HG02852 (cell line): ENCODE measurements around the gene ZCWPW1.
"Not testable (repeated sequence)": the region's sequence is repeated elsewhere in the genome, so short reads cannot be mapped to it uniquely, and the experiment has no call there.

Source experiments
- ATAC-seq: cut with Tn5 transposase; IDR thresholded peaks from one replicate; pipeline ENCODE4 v1.9.1; 2021; ENCODE audit warnings: mild to moderate bottlenecking, moderate library complexity; ENCODE audit not compliant: unreplicated experiment

The ZCWPW1 gene

DNA sequence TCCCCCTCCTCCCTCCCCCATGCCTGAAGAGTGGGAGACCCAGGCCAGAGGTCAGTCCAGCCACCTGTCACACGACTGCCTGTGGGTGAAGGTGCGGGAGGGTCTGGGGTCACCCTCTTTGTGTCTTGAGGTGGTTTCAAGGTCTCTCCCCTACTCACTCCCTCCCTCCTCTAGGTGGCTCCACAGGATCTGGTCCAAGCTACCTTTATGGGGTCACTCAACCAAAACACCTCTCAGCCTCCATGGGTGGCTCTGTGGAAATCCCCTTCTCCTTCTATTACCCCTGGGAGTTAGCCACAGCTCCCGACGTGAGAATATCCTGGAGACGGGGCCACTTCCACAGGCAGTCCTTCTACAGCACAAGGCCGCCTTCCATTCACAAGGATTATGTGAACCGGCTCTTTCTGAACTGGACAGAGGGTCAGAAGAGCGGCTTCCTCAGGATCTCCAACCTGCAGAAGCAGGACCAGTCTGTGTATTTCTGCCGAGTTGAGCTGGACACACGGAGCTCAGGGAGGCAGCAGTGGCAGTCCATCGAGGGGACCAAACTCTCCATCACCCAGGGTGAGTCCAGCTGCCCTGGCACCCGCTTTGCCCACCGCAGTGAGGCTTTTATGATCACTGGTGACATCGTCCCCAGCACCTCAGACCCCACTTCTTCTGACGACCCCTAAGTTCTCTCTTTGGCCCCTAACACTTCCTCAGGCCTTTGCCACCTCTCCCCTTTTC, 54.5 kb downstream of the ZCWPW1 start:
- not testable (repeated sequence) for ATAC-seq

- no peak for ATAC-seq
These were observed 55.2 kb downstream of the ZCWPW1 start, which contains the start of gene PILRA for GRCh38 chr7:100373261-100373831. Gene PILRA (plus strand): TSS chr7:100373487. CDS start chr7:100373657, 170 bp downstream.

GRCh38 chr7:100372694-100373093, 55.8 kb downstream of the ZCWPW1 start:
- no peak for ATAC-seq

GRCh38 chr7:100372256-100372655, 56.2 kb downstream of the ZCWPW1 start:
- ATAC-seq, result no peak

GRCh38 chr7:100371561-100372171, 56.8 kb downstream of the ZCWPW1 start:
- ATAC-seq, result no peak

DNA sequence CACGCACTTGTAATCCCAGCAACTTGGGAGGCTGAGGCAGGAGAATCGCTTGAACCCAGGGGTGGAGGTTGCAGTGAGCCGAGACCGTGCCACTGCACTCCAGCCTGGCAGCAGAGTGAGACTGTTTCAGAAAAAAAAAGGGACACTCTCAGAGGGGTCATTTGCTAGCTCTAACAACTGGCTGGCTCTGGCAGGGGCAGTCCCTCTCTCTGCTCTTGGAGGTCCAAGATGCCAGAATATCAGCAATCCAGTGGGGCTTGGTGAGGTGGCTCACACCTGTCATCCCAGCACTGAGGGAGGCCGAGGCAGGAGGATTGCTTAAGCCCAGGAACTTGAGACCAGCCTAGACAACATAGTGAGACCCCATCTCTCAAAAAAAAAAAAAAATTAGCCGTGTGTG, 57.8 kb downstream of the ZCWPW1 start:
- no peak for ATAC-seq

- no peak for ATAC-seq
These were observed 58.2 kb downstream of the ZCWPW1 start for GRCh38 chr7:100370303-100370702.

GRCh38 chr7:100369105-100369504, 59.4 kb downstream of the ZCWPW1 start:
- peak; percentile 55 for ATAC-seq

DNA sequence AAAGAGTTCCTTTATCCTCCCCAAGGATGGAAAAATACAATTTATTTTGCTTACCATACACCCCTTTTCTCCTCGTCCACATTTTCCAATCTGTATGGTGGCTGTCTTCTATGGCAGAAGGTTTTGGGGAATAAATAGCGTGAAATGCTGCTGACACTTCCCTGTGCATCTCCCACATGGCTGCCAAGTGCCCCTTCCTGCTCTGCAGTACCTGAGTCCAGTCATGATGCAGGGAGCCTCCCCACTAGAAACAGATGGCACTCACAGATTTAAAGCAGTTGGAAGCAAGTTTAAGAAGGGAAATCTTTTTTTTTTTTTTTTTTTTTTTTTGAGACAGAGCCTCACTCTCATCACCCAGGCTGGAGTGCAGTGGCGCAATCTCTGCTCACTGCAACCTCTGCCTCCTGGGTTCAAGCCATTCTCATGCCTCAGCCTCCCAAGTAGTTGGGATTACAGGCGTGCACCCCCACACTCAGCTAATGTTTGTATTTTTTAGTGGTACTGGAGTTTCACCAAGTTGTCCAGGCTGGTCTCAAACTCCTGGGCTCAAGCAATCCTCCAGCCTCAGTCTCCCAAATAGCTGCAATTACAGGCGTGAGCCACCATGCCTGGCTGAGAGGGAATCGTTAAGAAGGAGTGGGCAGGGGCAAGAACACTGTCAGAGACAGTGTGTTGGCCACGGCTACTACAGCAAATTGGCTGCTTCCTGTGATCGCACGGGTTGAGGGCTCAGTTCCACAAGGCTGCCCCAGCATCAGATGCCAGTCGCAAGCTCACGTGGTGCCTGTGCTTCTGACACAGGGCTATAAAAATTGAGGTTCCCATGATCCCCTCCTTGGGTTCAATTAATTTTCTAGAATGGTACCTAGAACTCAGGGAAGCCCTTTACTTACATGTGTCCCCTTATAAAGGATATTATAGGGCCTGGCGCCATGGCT, 60.6 kb downstream of the ZCWPW1 start:
- ATAC-seq, result no peak

DNA sequence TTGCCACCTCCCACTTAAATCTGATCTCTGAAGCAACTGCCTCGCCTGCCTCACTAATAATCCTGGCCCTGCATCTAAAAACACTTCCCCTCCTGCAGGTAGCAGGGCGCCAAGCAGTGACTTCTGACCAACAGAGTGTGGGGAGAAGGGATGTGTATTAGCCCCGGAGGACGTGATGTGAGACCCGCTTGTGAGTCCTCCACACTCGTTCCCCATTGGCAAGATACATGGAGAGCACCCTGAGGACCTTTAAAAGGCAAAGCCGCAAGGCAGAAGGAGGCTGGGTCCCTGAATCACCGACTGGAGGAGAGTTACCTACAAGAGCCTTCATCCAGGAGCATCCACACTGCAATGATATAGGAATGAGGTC, 61.3 kb downstream of the ZCWPW1 start:
- no peak for ATAC-seq

GRCh38 chr7:100366411-100367250, 61.9 kb downstream of the ZCWPW1 start:
- no peak for ATAC-seq

DNA sequence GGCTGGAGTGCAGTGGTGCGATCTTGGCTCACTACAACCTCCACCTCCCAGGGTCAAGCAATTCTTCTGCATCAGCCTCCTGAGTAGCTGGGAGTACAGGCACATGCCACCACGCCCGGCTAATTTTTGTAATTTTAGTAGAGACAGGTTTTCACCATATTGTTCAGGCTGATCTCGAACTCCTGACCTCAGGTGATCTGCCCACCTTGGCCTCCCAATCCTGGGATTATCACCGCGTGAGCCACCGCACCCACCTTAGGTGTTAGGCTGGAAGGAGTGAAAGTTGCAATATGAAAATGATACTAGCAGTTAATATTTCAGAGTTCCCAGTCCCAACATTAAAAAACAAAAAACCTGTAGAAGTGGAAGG, 62.5 kb downstream of the ZCWPW1 start:
- ATAC-seq, result not testable (repeated sequence)

DNA sequence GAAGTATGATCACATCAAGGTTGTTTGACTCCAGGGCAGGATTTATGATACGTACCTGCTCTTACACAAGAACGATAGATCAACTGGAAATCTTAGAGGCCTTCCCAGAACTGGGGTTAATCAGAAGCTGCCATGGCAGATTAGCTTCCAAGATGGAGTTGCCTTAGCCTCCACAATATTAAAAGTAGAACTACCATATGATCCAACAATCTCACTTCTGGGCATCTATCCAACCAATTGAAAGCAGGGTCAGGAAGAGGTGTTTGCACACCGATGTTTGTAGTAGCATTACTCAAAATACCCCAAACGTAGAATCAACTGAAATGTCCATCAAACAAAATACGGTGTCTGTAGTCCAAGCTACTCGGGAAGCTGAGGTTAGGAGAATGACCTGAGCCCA, 64.0 kb downstream of the ZCWPW1 start:
- ATAC-seq, result no peak

DNA sequence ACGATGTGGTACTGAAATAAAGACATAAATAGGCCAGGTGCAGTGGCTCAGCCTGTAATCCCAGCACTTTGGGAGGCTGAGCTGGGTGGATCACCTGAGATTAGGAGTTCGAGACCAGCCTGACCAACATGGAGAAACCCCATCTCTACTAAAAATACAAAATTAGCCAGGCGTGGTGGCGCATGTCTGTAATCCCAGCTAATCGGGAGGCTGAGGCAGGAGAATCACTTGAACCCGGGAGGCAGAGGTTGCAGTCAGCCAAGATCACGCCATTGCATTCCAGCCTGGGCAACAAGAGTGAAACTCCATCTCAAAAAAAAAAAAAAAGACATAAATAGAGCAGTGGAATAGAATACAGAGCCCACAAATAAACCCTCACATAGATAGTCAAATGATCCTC, 64.7 kb downstream of the ZCWPW1 start:
- ATAC-seq, result not testable (repeated sequence)

GRCh38 chr7:100363098-100363497, 65.4 kb downstream of the ZCWPW1 start:
- ATAC-seq, result no peak

- ATAC-seq, result no peak
These were observed 68.2 kb downstream of the ZCWPW1 start for GRCh38 chr7:100360135-100360854.

DNA sequence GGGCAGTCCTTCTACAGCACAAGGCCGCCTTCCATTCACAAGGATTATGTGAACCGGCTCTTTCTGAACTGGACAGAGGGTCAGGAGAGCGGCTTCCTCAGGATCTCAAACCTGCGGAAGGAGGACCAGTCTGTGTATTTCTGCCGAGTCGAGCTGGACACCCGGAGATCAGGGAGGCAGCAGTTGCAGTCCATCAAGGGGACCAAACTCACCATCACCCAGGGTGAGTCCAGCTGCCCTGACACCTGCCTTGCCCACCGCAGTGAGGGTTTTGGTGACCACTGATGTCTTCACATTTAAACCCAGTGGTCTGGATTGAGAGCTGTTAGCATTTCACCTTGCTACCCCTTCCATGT, 69.7 kb downstream of the ZCWPW1 start:
- no peak for ATAC-seq

- no peak for ATAC-seq
These were observed 70.3 kb downstream of the ZCWPW1 start, which contains the start of gene PILRB for GRCh38 chr7:100358027-100358856. Gene PILRB (plus strand): TSS chr7:100358117. CDS start chr7:100358303, 186 bp downstream.

DNA sequence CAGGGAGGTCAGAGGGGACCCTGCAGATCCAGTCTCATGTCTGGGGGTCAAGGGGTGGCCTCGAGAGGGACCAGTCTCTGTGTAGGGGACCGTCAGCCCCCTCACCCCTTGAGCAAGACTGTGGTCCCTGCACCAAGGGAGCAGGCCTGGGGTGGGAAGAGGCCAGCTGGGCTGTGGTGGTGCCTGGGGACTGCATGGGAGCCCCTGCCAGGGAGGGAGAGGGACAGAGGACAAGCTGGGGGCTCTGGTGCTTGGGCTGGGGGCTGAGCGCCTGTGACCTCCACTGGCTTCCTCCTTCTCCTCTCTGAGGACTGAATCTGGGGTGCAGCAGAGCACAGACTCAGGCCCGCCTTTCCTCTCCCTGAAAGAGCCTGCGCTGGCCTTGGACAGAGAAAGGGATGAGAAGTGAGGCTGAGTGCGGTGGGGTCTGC, 71.4 kb downstream of the ZCWPW1 start:
- ATAC-seq, result no peak
